ENCODE data around the gene ETNK2. TPM values are rescaled to one million over a fixed set of nuclear protein-coding genes. Genes with fewer than 3 reads are reported as not detected.

ETNK2 gene
- total RNA-seq, 1 experiment from 2014 or later = 21.9 TPM

DNA sequence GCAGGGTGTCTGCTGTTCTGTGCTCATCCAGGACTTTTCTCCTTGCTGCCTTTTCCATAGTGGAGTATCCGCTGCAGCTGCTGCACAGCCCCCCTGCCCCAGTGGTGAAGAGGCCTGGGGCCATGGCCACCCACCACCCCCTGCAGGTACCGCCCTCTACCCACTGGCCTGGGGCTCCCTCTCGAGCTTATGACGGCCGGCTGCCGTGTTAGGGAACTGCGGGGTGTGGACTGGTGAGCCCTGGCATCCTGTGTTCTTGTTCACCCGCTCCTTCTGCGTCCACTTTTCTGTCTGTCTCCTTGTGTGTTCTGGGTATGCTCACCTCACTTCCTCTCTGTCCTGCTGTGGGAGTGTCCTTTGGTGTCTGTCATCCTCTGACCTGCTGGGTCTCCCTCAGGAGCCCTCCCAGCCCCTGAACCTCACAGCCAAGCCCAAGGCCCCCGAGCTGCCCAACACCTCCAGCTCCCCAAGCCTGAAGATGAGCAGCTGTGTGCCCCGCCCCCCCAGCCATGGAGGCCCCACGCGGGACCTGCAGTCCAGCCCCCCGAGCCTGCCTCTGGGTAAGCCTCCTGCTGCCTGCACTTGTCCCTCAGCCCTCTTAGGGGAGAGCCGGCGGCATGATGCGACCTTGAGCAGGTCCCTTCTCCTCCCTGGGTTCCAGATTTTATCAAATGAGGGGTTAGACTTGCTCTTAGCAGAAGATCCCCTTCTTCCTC is 29.8 kb downstream of the ETNK2 start:
- Histone ChIP-seq H3K4me1 (no peaks in the 10 kb centered on the region), H3K36me3 (ENCODE audit: control insufficient read depth, insufficient read depth, low read length) (peaks cover 4% of the 10 kb centered on the region), H3K9me3 (no peaks in the 10 kb centered on the region), H3K4me3 (ENCODE audit: low read depth, low read length) (no peak overlapping the region), H3K27me3 (replicated peaks; ENCODE audit: control insufficient read depth, insufficient read depth, low read length) (no peaks in the 10 kb centered on the region)
- ChIA-PET CTCF (no interaction called here), POLR2A (no interaction called here)
- TF ChIP-seq, protein P1, sequence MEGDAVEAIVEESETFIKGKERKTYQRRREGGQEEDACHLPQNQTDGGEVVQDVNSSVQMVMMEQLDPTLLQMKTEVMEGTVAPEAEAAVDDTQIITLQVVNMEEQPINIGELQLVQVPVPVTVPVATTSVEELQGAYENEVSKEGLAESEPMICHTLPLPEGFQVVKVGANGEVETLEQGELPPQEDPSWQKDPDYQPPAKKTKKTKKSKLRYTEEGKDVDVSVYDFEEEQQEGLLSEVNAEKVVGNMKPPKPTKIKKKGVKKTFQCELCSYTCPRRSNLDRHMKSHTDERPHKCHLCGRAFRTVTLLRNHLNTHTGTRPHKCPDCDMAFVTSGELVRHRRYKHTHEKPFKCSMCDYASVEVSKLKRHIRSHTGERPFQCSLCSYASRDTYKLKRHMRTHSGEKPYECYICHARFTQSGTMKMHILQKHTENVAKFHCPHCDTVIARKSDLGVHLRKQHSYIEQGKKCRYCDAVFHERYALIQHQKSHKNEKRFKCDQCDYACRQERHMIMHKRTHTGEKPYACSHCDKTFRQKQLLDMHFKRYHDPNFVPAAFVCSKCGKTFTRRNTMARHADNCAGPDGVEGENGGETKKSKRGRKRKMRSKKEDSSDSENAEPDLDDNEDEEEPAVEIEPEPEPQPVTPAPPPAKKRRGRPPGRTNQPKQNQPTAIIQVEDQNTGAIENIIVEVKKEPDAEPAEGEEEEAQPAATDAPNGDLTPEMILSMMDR (IDR thresholded peaks at IDR 0.05; ENCODE audit: insufficient read depth in 1 of 2, low read depth in 1 of 2, low read length in 1 of 2, severe bottlenecking in 1 of 2, unreplicated experiment in 1 of 2) = no peak
- Mint-ChIP-seq H3K9me3 (ENCODE audit: unreplicated experiment) (no peaks in the 10 kb centered on the region), H3K4me3 (ENCODE audit: unreplicated experiment) (no peak overlapping the region), H3K27me3 (ENCODE audit: insufficient read depth, unreplicated experiment) (no peaks in the 10 kb centered on the region), H3K4me1 (ENCODE audit: low read depth, unreplicated experiment) (no peaks in the 10 kb centered on the region), H3K36me3 (ENCODE audit: insufficient read depth, unreplicated experiment) (peaks cover 14% of the 10 kb centered on the region), H3K27ac (ENCODE audit: unreplicated experiment) (no peak overlapping the region)
- no TSS peak for BruUV-seq (replicated peaks)
- no peak for DNase-seq
- intact Hi-C loops (cut with micrococcal nuclease; ENCODE audit: unreplicated experiment) = loop anchor here (10.0 kb wide), 1 partner anchor 117 kb away; no protein-coding TSS in a partner anchor

DNA sequence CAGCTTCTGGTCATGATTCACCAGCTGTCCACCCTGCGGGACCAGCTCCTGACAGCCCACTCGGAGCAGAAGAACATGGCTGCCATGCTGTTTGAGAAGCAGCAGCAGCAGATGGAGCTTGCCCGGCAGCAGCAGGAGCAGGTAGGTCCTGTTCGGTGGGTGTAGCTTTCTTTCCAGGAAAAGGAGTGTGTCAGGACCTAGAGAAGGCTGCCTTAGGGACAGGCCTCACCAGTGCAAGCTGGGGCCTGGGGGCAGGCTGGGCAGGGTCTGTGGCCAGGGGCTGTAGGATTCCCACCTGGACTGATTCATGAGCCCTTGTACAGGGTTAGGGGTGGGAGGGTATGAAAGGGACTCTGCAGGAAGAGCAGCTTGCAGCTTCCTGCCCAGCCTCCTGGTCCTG is 35.3 kb downstream of the ETNK2 start:
- DNase-seq = no peak
- Histone ChIP-seq H3K4me1 (no peaks in the 10 kb centered on the region), H3K9me3 (no peaks in the 10 kb centered on the region), H3K4me3 (ENCODE audit: low read depth, low read length) (no peak overlapping the region), H3K27me3 (replicated peaks; ENCODE audit: control insufficient read depth, insufficient read depth, low read length) (no peaks in the 10 kb centered on the region), H3K36me3 (ENCODE audit: control insufficient read depth, insufficient read depth, low read length) (peaks cover 4% of the 10 kb centered on the region)
- ChIA-PET CTCF (interaction anchor here (1.7 kb wide), 1 partner anchor 12 kb away, joined by 5 read pairs; no protein-coding TSS in a partner anchor), POLR2A (no interaction called here)
- Mint-ChIP-seq H3K27me3 (ENCODE audit: insufficient read depth, unreplicated experiment) (no peaks in the 10 kb centered on the region), H3K4me1 (ENCODE audit: low read depth, unreplicated experiment) (peaks cover 5% of the 10 kb centered on the region), H3K27ac (ENCODE audit: unreplicated experiment) (no peak overlapping the region), H3K4me3 (ENCODE audit: unreplicated experiment) (no peak overlapping the region), H3K9me3 (ENCODE audit: unreplicated experiment) (no peaks in the 10 kb centered on the region), H3K36me3 (ENCODE audit: insufficient read depth, unreplicated experiment) (peaks cover 15% of the 10 kb centered on the region)
- no TSS peak for BruUV-seq (replicated peaks)
- intact Hi-C loops (cut with micrococcal nuclease; ENCODE audit: unreplicated experiment) = no loop called here
- TF ChIP-seq, protein P1 (IDR thresholded peaks at IDR 0.05; ENCODE audit: insufficient read depth in 1 of 2, low read depth in 1 of 2, low read length in 1 of 2, severe bottlenecking in 1 of 2, unreplicated experiment in 1 of 2) = no peak

DNA sequence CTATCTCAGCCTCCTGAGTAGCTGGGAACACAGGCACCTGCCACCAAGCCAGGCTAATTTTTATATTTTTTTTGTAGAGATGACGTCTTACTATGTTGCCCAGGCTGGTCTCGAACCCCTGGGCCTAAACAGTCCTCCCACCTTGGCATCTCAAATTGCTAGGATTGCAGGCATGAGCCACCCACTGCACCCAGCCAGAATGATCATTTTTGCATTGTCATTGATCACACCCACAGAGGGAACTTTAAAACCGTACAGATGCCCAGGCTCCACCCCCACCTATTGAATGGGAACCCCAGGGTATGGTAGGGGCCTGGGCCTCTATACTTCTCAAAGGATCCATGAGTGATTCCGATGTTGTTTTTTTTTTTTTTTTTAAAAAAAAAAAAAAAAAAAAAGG is 36.7 kb downstream of the ETNK2 start:
- Histone ChIP-seq H3K4me3 (ENCODE audit: low read depth, low read length) (no peak overlapping the region), H3K27me3 (replicated peaks; ENCODE audit: control insufficient read depth, insufficient read depth, low read length) (no peaks in the 10 kb centered on the region), H3K4me1 (no peaks in the 10 kb centered on the region), H3K9me3 (no peaks in the 10 kb centered on the region), H3K36me3 (ENCODE audit: control insufficient read depth, insufficient read depth, low read length) (peaks cover 4% of the 10 kb centered on the region; the same call in 1 of the 2 replicates)
- TF ChIP-seq, protein P1 (IDR thresholded peaks at IDR 0.05; ENCODE audit: insufficient read depth in 1 of 2, low read depth in 1 of 2, low read length in 1 of 2, severe bottlenecking in 1 of 2, unreplicated experiment in 1 of 2) = no peak
- Mint-ChIP-seq H3K36me3 (ENCODE audit: insufficient read depth, unreplicated experiment) (peaks cover 9% of the 10 kb centered on the region), H3K4me3 (ENCODE audit: unreplicated experiment) (no peak overlapping the region), H3K27ac (ENCODE audit: unreplicated experiment) (no peak overlapping the region), H3K9me3 (ENCODE audit: unreplicated experiment) (no peaks in the 10 kb centered on the region), H3K27me3 (ENCODE audit: insufficient read depth, unreplicated experiment) (no peaks in the 10 kb centered on the region), H3K4me1 (ENCODE audit: low read depth, unreplicated experiment) (peaks cover 5% of the 10 kb centered on the region)
- POLR2A ChIA-PET = no interaction called here
- CTCF ChIA-PET = no interaction called here
- no TSS peak for BruUV-seq (replicated peaks)
- no peak for DNase-seq
- intact Hi-C loops (cut with micrococcal nuclease; ENCODE audit: unreplicated experiment) = no loop called here
